GM19351 (cell line): ENCODE data around the gene KBTBD7.

Experiments used
- ATAC-seq: cut with Tn5 transposase; IDR thresholded peaks from one replicate; pipeline ENCODE4 v1.9.1; 2021; ENCODE audit warnings: mild to moderate bottlenecking, moderate library complexity; ENCODE audit not compliant: unreplicated experiment

KBTBD7 gene

GRCh38 chr13:41193919-41194824, at the start of gene KBTBD7:
Gene KBTBD7, minus strand, starts transcription at chr13:41194569. Its CDS starts 312 bp downstream, at chr13:41194257.
- peak; percentile 96 for ATAC-seq

- no peak for ATAC-seq
These were observed 47.3 kb upstream of the KBTBD7 start for GRCh38 chr13:41241626-41242025.

GRCh38 chr13:41236369-41236768, 42.0 kb upstream of the KBTBD7 start:
- no peak for ATAC-seq

GRCh38 chr13:41232578-41233480, 38.5 kb upstream of the KBTBD7 start:
- ATAC-seq, result no peak

- no peak for ATAC-seq
These were observed 37.4 kb upstream of the KBTBD7 start for GRCh38 chr13:41231786-41232185.

- ATAC-seq, result no peak
These were observed 36.8 kb upstream of the KBTBD7 start for GRCh38 chr13:41231025-41231677.

- no peak for ATAC-seq
These were observed 35.0 kb upstream of the KBTBD7 start for GRCh38 chr13:41229356-41229755.

- no peak for ATAC-seq
These were observed 30.0 kb upstream of the KBTBD7 start for GRCh38 chr13:41224113-41225110.

GRCh38 chr13:41222259-41222852, 28.0 kb upstream of the KBTBD7 start:
- ATAC-seq, result peak; percentile 69

- ATAC-seq, result no peak
These were observed 26.0 kb upstream of the KBTBD7 start for GRCh38 chr13:41220401-41220800.

- ATAC-seq, result no peak
These were observed 21.8 kb upstream of the KBTBD7 start for GRCh38 chr13:41216160-41216559.

GRCh38 chr13:41213919-41214318, 19.6 kb upstream of the KBTBD7 start:
- ATAC-seq, result no peak

- no peak for ATAC-seq
These were observed 18.9 kb upstream of the KBTBD7 start for GRCh38 chr13:41213316-41213715.

- ATAC-seq, result no peak
These were observed 18.5 kb upstream of the KBTBD7 start for GRCh38 chr13:41212881-41213280.

GRCh38 chr13:41211062-41211461, 16.7 kb upstream of the KBTBD7 start:
- ATAC-seq, result no peak

- ATAC-seq, result no peak
These were observed 12.1 kb upstream of the KBTBD7 start for GRCh38 chr13:41206467-41206866.

- no peak for ATAC-seq
These were observed 9.4 kb upstream of the KBTBD7 start for GRCh38 chr13:41203810-41204209.

GRCh38 chr13:41200126-41200525, 5.8 kb upstream of the KBTBD7 start:
- ATAC-seq, result no peak

- ATAC-seq, result peak; percentile 72
These were observed 5.2 kb upstream of the KBTBD7 start for GRCh38 chr13:41199526-41199925.
